Fibroblast of skin of scalp (primary cell): ENCODE measurements around the gene KIRREL2.
"Not testable (repeated sequence)": the region's sequence is repeated elsewhere in the genome, so short reads cannot be mapped to it uniquely, and the experiment has no call there.

Experiments
- DNase-seq: peaks from one replicate; pipeline ENCODE4 v3.0.0-alpha.2; 2013

KIRREL2 gene

GRCh38 chr19:35870124-35870736 is 13.5 kb downstream of the KIRREL2 start:
- DNase-seq, result not testable (repeated sequence)

GRCh38 chr19:35870798-35871197 is 14.1 kb downstream of the KIRREL2 start:
- no peak for DNase-seq

GRCh38 chr19:35871611-35872010 is 14.9 kb downstream of the KIRREL2 start:
- DNase-seq, result no peak

GRCh38 chr19:35872180-35872579 is 15.5 kb downstream of the KIRREL2 start:
- DNase-seq, result no peak

DNA sequence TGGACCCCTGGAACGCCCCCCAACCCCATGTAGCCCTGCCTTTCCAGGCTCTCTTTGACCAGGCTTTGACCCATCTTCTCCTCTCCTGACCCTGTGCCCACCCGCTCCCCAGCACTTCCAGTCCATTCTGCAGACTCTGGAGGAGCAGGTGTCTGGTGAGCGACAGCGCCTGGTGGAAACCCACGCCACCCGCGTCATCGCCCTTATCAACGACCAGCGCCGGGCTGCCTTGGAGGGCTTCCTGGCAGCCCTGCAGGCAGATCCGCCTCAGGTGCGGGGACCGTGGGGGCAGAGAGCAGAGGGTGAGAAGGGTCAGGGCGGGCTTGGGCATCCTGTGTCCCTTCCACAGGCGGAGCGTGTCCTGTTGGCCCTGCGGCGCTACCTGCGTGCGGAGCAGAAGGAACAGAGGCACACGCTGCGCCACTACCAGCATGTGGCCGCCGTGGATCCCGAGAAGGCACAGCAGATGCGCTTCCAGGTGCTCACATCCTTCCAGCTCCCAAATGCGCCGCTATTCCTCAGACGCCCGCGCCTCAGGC is 17.8 kb downstream of the KIRREL2 start:
- no peak for DNase-seq

- DNase-seq, result no peak
Observed at GRCh38 chr19:35879068-35879467, 22.4 kb downstream of the KIRREL2 start.

GRCh38 chr19:35879770-35880317 is 23.1 kb downstream of the KIRREL2 start:
- peak; percentile 87 for DNase-seq

- peak; percentile 84 for DNase-seq
Observed at GRCh38 chr19:35882114-35882832, 25.6 kb downstream of the KIRREL2 start.

GRCh38 chr19:35883882-35884281 is 27.2 kb downstream of the KIRREL2 start:
- no peak for DNase-seq

GRCh38 chr19:35885225-35885738 is 28.6 kb downstream of the KIRREL2 start:
- no peak for DNase-seq

DNA sequence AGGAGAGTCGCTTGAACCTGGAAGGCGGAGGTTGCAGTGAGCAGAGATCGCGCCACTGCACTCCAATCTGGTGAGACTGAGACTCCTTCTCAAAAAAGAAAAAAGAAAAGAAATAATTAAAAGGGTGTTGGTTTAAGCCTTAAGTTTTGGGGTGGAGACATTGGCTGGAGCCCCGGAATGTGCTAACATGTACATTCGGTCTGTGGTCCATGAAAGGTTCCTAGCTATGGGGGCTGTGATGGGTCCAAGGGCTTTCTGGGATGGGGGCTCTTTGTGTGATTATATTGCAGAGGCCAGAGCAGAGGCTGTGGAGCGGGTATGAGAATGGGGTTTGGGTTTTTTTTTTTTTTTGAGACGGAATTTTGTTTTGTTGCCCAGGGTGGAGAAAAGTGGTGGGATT is 29.2 kb downstream of the KIRREL2 start:
- no peak for DNase-seq

- DNase-seq, result no peak
Observed at GRCh38 chr19:35887197-35887596, 30.5 kb downstream of the KIRREL2 start.

DNA sequence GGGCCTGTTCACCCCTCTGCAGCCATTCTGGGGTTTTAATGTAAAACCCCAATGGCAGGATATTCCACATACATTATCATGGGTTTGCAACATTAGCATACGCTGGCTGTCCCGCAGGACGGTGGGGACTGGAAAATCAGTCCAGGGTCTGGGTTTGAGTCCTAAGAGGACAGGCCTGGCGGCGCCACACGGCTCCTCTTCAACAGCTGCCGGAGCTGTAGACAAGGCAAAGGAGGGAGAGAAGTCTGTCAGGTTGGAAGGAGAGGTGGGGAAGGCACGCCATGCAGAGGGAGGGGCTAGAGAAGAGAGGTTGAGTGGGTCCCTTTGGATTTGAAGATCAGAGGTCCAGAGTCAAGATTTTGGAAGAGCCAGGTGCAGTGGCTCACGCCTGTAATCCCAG is 31.7 kb downstream of the KIRREL2 start:
- no peak for DNase-seq

DNA sequence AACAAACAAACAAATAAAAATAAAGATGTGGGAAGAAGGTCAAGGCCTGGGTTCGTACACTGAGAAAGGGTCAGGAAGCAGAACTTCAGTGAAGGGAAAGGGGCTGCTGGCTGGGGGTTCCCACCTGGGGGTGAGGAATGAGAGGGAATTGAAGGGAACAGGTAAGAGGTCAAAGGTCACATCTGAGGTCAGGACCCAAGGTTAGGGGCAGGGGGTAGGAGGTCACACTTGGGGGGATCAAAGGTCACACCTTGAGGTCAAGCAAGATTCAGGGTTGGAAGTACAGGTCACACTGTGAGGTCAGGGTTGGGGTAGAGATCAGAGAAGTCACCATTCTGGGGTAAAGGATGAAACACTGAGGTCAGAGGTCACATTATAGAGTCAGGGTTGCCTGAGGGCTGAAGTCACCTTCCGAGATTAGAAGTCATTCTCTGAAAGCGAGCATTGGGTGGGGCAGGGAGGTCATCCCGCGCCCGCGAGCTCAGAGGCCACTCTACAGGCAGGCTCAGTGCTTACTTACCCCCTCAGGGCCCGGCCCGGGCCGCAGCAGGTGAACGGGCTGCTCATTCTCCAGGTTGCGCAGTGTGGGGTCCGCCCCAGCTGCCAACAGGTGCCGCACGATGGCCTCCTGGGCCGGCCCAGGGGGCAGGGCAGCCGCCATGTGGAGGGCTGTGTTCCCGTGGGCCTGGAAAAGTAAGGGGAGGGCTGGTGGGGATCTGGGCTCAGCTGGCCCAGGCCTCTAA is 32.8 kb downstream of the KIRREL2 start:
- no peak for DNase-seq

GRCh38 chr19:35890113-35890650 is 33.5 kb downstream of the KIRREL2 start:
- DNase-seq, result no peak

DNA sequence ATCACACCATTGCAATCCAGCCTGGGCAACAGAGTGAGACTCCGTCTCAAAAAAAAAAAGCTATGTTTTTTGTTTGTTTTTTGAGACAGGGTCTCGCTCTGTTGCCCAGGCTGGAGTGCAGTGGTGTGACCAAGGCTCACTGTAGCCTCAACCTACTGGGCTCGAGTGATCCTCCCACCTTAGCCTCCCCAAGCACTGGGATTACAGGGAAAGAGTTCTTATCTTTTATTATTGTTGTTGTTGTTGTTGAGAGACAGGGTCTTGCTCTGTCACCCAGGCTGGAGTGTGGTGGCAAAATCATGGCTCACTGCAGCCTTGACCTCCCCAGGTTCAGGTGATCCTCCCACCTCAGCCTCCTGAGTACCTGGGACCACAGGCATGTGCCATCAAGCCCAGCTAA is 35.1 kb downstream of the KIRREL2 start:
- not testable (repeated sequence) for DNase-seq

- DNase-seq, result no peak
Observed at GRCh38 chr19:35894342-35894741, 37.6 kb downstream of the KIRREL2 start.

DNA sequence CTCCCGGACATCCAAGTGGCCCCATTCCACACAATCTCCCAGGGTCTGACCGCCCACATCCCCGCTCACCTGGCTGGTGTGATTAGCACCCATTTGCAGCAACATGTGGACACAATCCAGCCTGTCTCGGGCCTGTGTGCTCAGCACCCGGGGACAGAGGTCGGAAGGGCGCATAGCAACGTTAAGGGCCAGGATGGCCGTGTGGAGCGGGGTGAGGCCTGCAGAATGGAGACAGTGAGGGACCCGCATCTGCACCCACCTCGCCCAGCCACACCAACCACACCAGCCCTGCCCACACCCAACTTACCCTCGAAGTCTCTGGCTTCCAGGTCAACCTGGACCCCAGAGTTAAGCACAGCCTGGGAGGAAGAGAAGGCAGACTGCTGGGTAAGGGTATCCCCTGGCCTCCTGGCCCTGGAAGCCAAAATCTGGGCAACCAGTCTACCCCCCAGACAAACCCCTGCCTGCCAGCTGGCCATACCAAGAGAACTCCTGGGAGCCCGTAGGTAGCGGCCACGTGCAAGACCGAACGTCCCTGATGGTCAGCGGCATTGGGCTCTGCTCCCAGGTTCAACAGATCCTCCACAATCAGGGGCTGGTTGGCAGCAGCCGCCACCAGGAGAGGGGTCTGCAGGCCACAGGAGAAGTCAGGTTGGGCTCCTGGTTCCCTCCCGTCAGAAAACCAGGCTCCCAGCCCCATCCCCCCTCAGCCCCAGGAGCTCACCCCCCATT is 39.4 kb downstream of the KIRREL2 start:
- no peak for DNase-seq

DNA sequence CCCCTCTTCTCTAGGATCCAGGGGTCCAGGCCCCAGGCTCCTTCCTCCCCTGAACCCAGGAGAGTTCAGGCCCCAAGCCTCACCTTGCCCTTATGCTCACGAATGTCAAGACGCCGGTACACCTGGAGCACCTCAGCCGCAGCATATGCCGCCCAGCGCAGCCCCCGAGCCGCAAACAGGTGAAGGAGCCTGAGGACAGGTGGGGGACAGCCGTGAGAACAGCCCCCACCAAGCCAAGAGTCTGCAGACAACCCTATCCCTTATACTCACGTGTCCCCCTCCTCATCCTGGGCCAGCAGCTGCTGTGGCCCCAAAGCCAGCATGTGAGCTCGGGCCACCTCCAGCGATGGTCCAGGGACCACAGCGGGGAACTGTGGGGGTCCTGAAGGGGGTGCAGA is 39.9 kb downstream of the KIRREL2 start:
- no peak for DNase-seq

- DNase-seq, result no peak
Observed at GRCh38 chr19:35897706-35898451, 41.2 kb downstream of the KIRREL2 start.

- DNase-seq, result no peak
Observed at GRCh38 chr19:35898499-35898809, 41.7 kb downstream of the KIRREL2 start.
